ENCODE data around the gene NUDT21.

DNA sequence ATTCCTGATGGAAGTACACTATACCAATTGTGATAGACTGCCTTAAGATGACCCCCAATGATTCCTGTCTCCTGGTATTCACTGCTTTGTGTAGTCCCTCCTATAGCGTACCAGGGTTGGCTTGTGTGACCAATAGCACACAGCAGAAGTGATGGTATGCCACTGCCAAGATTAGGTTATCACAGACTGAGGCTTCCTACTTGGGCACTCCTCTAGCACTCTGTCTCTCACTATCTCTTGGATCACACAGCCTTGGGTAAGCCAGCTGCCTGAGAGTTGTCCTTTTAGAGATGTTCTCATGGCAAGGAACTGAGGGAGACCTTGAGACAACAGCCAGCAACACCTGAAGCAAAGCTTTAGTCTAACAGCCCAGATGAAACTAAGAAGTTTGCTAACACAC lies 13.1 kb downstream of the NUDT21 start:
- no peak for TF ChIP-seq CTCF (conservative IDR thresholded peaks at IDR 0.05; ENCODE audit: low read depth, low read length)
- TF ChIP-seq EZH2phosphoT487 (IDR thresholded peaks at IDR 0.05; ENCODE audit: borderline replicate concordance, low read length): no peak
- no peak for TF ChIP-seq EZH2 (IDR thresholded peaks at IDR 0.05; ENCODE audit: low read length, unreplicated experiment)

All from PC-3 (cell line).